Spleen (tissue), 11 donors: ENCODE results near the gene SLC26A11. TPM values are rescaled to one million over a fixed set of nuclear protein-coding genes. Genes with fewer than 3 reads are reported as not detected.
"Not testable (repeated sequence)": the region's sequence is repeated elsewhere in the genome, so short reads cannot be mapped to it uniquely, and the experiment has no call there.

Experiments
- DNase-seq: peaks from one replicate; pipeline ENCODE4 v3.0.0-alpha.2; 2020
- H3K27ac ChIP-seq, 8 donors: fragments of 200-600 bp; sonication (generic) in 7 of 8; 1 replicate in 4 of 8; 2 replicates in 4 of 8; pipeline versions ENCODE4 v1.5.0 to v1.8.0; 2016 to 2021; ENCODE audit warnings: inconsistent platforms in 4 of 8, mild to moderate bottlenecking in 4 of 8, moderate library complexity in 1 of 8
- H3K27me3 ChIP-seq, 7 donors: fragments of 200-600 bp; sonication (generic) in 6 of 7; replicated peaks in 1 of 7; 1 replicate in 4 of 7; 2 replicates in 3 of 7; pipeline versions ENCODE4 v1.5.0 to v1.8.0; 2016 to 2021; ENCODE audit warnings: inconsistent platforms in 3 of 7, mild to moderate bottlenecking in 1 of 7
- H3K36me3 ChIP-seq, 6 donors: fragments of 200-600 bp; sonication (generic) in 5 of 6; 1 replicate in 4 of 6; 2 replicates in 2 of 6; pipeline versions ENCODE4 v1.5.0 to v1.8.0; 2016 to 2021; ENCODE audit warnings: inconsistent platforms in 2 of 6
- H3K4me1 ChIP-seq, 6 donors: fragments of 200-600 bp; sonication (generic) in 5 of 6; 1 replicate in 3 of 6; 2 replicates in 3 of 6; pipeline versions ENCODE4 v1.5.0 to v1.8.0; 2016 to 2021; ENCODE audit warnings: inconsistent platforms in 3 of 6
- H3K4me3 ChIP-seq, 8 donors: fragments of 200-600 bp; sonication (generic) in 7 of 8; 1 replicate in 4 of 8; 2 replicates in 4 of 8; pipeline versions ENCODE4 v1.5.0 to v1.8.0; 2016 to 2021; ENCODE audit warnings: inconsistent platforms in 4 of 8, mild to moderate bottlenecking in 4 of 8, moderate library complexity in 2 of 8
- H3K9me3 ChIP-seq, 8 donors: fragments of 200-600 bp; sonication (generic) in 7 of 8; 1 replicate in 4 of 8; 2 replicates in 4 of 8; pipeline versions ENCODE4 v1.5.0 to v1.8.0; 2016 to 2021; ENCODE audit warnings: inconsistent platforms in 4 of 8
- CTCF ChIP-seq, 11 experiments: fragments of 200-600 bp in 7 of 11; fragments of 450-650 bp in 4 of 11; sonication (generic) in 4 of 11; IDR thresholded peaks in 8 of 11; conservative IDR thresholded peaks in 3 of 11; 1 replicate in 7 of 11; 2 replicates in 4 of 11; pipeline versions ENCODE4 v1.4.0 to v1.8.0; 2016 to 2021; ENCODE audit warnings: antibody characterized with exemption in 11 of 11, inconsistent platforms in 4 of 11, mild to moderate bottlenecking in 1 of 11
- POLR2A ChIP-seq, 3 donors: fragments of 450-650 bp; IDR thresholded peaks; one replicate each; pipeline ENCODE4 v1.5.1; 2017; ENCODE audit warnings: antibody characterized with exemption in 3 of 3, mild to moderate bottlenecking in 1 of 3
- POLR2AphosphoS5 ChIP-seq, 3 donors: sonication (generic); formaldehyde crosslinking; IDR thresholded peaks; one replicate each; pipeline ENCODE4 v1.5.1; 2017; ENCODE audit warnings: antibody characterized with exemption in 3 of 3
- WGBS, 5 donors: extraction: QIAGEN DNeasy Blood & Tissue Kit in 3 of 5; methylation state at CpG; one replicate each; pipeline versions ENCODE4 v1.1.5 to v1.1.7; 2013 to 2018; 5-methylcytosine and 5-hydroxymethylcytosine counted together
- intact Hi-C: fragments of 100-400 bp; cut with DNase I; formaldehyde crosslinking; loops from one replicate; pipeline ENCODE4 v1.15.0; 2023; ENCODE audit warnings: low total_unique reads
- polyA plus RNA-seq, 3 donors: library from polyadenylated mRNA; stranded (reverse); fragments of 200-250 nt; gene quantifications; one replicate each; pipeline ENCODE4 v1.2.1, GENCODE V29; 2013
- total RNA-seq, 7 donors: library from RNA; depleted of rRNA in 3 of 7; stranded (reverse); fragments of >200 nt in 3 of 7; fragmentation: NEBNext Ultra II Directional in 4 of 7; extraction: Animal tissue kit (Norgen Biotek cat#: 25700) in 4 of 7; gene quantifications; one replicate each; pipeline versions ENCODE4 v1.1.0 to v1.2.1, GENCODE V29; 2016 to 2021
- donor health status: healthy with polysubstance abuse.
- donor health status: DM: no; HTN: no; CAD: no; lungs with moderate emphysema.
- donor health status: DM: no; HTN: no; CAD: no.
- donor health status: Bipolar disorder and iron deficiency.
- donor health status: healthy.
- donor health status: DM: no; HTN: no; CAD: no.
- donor health status: DM: yes; HTN: yes; CAD: no.

SLC26A11 gene
- total and polyA plus RNA-seq, 10 donors: 6.8 to 39.7 (median 30.5) TPM

GRCh38 chr17:80243526-80244433, 23.6 kb downstream of the SLC26A11 start:
- no peak for TF ChIP-seq CTCF (IDR thresholded peaks at IDR 0.05 in 8 of 11, conservative IDR thresholded peaks at IDR 0.05 in 3 of 11)
- peak in 1 of 3 donors; percentile 29 for TF ChIP-seq POLR2AphosphoS5 (IDR thresholded peaks at IDR 0.05)
- TF ChIP-seq POLR2A (IDR thresholded peaks at IDR 0.05): no peak
- Histone ChIP-seq H3K27me3 (no peaks in the 10 kb centered on the region), H3K4me3 (no peak overlapping the region), H3K36me3 (peaks cover 2 to 89% (median 36%) of the 10 kb centered on the region in 6 donors), H3K4me1 (no peaks in the 10 kb centered on the region), H3K9me3 (no peaks in the 10 kb centered on the region), H3K27ac (no peak overlapping the region)
- intact Hi-C loops: no loop called here
- 78 to 92% (median 90%) methylated on average over 13 to 26 of the region's 26 CpGs for WGBS, 5 donors
- no peak for DNase-seq

GRCh38 chr17:80244448-80244847, 24.2 kb downstream of the SLC26A11 start:
- H3K4me3 ChIP-seq, H3K4me1 ChIP-seq, H3K27me3 ChIP-seq, intact Hi-C loops, H3K27ac ChIP-seq, H3K9me3 ChIP-seq: not testable (repeated sequence)
- WGBS, 5 donors: 87 to 96% (median 92%) methylated on average over 4 to 6 of the region's 6 CpGs
- peak; percentile 49 for DNase-seq
- H3K36me3 ChIP-seq: peaks cover 2 to 91% (median 37%) of the 10 kb centered on the region in 6 donors

- 88 to 93% (median 90%) methylated on average over 22 of the region's 22 CpGs for WGBS, 5 donors
- Histone ChIP-seq H3K36me3 (peaks cover 2 to 96% (median 37%) of the 10 kb centered on the region in 6 donors), H3K27me3 (no peaks in the 10 kb centered on the region), H3K9me3 (no peaks in the 10 kb centered on the region), H3K27ac (no peak overlapping the region), H3K4me1 (no peaks in the 10 kb centered on the region), H3K4me3 (no peak overlapping the region)
- intact Hi-C loops: no loop called here
- TF ChIP-seq CTCF (IDR thresholded peaks at IDR 0.05 in 8 of 11, conservative IDR thresholded peaks at IDR 0.05 in 3 of 11): no peak
- no peak for TF ChIP-seq POLR2A (IDR thresholded peaks at IDR 0.05)
- no peak for TF ChIP-seq POLR2AphosphoS5 (IDR thresholded peaks at IDR 0.05)
- DNase-seq: peak; percentile 56
These were observed 24.8 kb downstream of the SLC26A11 start for GRCh38 chr17:80244871-80245509.

- Histone ChIP-seq H3K36me3 (peaks cover 2 to 94% (median 37%) of the 10 kb centered on the region in 6 donors), H3K4me3 (no peak overlapping the region), H3K27me3 (no peaks in the 10 kb centered on the region), H3K4me1 (no peaks in the 10 kb centered on the region), H3K27ac (no peak overlapping the region), H3K9me3 (no peaks in the 10 kb centered on the region)
- 87 to 91% (median 91%) methylated on average over 21 to 27 of the region's 27 CpGs for WGBS, 5 donors
- DNase-seq: peak; percentile 64
- peak in 1 of 3 donors; percentile 28 for TF ChIP-seq POLR2AphosphoS5 (IDR thresholded peaks at IDR 0.05)
- TF ChIP-seq POLR2A (IDR thresholded peaks at IDR 0.05): no peak
- intact Hi-C loops: no loop called here
These were observed 25.5 kb downstream of the SLC26A11 start for GRCh38 chr17:80245566-80246265.
